ENCODE data around the gene PTH1R.
"Not testable (repeated sequence)": the region's sequence is repeated elsewhere in the genome, so short reads cannot be mapped to it uniquely, and the experiment has no call there.

Gene PTH1R

GRCh38 chr3:46901591-46902187 lies 24.2 kb downstream of the PTH1R start:
- DNase-seq: no peak

- no peak for DNase-seq
Measured at GRCh38 chr3:46902188-46902631, 24.7 kb downstream of the PTH1R start.

- peak; percentile 28 for DNase-seq
Measured at GRCh38 chr3:46903341-46904302, 26.1 kb downstream of the PTH1R start.

- DNase-seq: no peak
Measured at GRCh38 chr3:46904303-46905212, 27.0 kb downstream of the PTH1R start.

GRCh38 chr3:46905213-46905560 lies 27.7 kb downstream of the PTH1R start:
- DNase-seq: no peak

- DNase-seq: no peak
Measured at GRCh38 chr3:46905661-46906451, 28.3 kb downstream of the PTH1R start.

- DNase-seq: no peak
Measured at GRCh38 chr3:46906471-46907058, 29.0 kb downstream of the PTH1R start.

- DNase-seq: no peak
Measured at GRCh38 chr3:46907271-46907670, 29.8 kb downstream of the PTH1R start.

GRCh38 chr3:46907960-46908293 lies 30.4 kb downstream of the PTH1R start:
- DNase-seq: no peak

GRCh38 chr3:46908294-46908985 lies 30.9 kb downstream of the PTH1R start:
- DNase-seq: no peak

GRCh38 chr3:46908986-46909534 lies 31.5 kb downstream of the PTH1R start:
- no peak for DNase-seq

- DNase-seq: peak; percentile 55
Measured at GRCh38 chr3:46909535-46910161, 32.1 kb downstream of the PTH1R start.

GRCh38 chr3:46910166-46910760 lies 32.7 kb downstream of the PTH1R start:
- no peak for DNase-seq

- not testable (repeated sequence) for DNase-seq
Measured at GRCh38 chr3:46910914-46911313, 33.4 kb downstream of the PTH1R start.

- no peak for DNase-seq
Measured at GRCh38 chr3:46912986-46913385, 35.5 kb downstream of the PTH1R start.

- DNase-seq: no peak
Measured at GRCh38 chr3:46913644-46914043, 36.1 kb downstream of the PTH1R start.

- no peak for DNase-seq
Measured at GRCh38 chr3:46914849-46915248, 37.3 kb downstream of the PTH1R start.

- no peak for DNase-seq
Measured at GRCh38 chr3:46915297-46915822, 37.8 kb downstream of the PTH1R start.

- no peak for DNase-seq
Measured at GRCh38 chr3:46916278-46916677, 38.8 kb downstream of the PTH1R start.

GRCh38 chr3:46916799-46917198 lies 39.3 kb downstream of the PTH1R start:
- DNase-seq: no peak
